Measurements from ENCODE around the gene ITPRID1.

DNA sequence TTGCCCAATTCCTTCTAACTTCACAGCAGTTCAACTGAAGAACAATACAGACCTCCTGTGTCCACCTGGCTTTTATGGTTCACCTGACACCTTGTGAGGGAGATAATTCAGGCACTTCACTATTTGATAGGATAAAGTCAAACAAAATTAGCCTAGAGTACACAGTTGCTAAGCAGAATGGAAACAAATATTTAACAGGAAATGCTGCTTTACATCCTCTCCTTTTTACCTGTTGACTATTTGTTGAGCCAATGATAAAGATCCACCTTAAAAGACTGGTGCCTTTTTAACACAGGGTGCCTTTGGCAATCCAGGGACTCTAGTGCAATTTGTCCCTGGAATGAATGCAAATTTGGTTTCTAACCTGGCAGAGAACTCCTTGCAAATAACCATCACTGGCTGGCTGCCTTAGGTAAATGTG, 39.8 kb downstream of the ITPRID1 start:
- no peak for TF ChIP-seq EZH2phosphoT487 (IDR thresholded peaks at IDR 0.05; ENCODE audit: insufficient read depth, low read depth)
- TF ChIP-seq EZH2 (IDR thresholded peaks at IDR 0.05; ENCODE audit: insufficient read depth, poor library complexity, severe bottlenecking): no peak

Measured in GM23248 (cell line).